ENCODE results near the gene DOCK8. TPM values are rescaled to one million over a fixed set of nuclear protein-coding genes. Genes with fewer than 3 reads are reported as not detected.

The DOCK8 gene
- polyA plus RNA-seq, 1 donor (not counting 4 experiments of a cell fraction or from before 2014, with no cell fraction given), result 1.5 TPM

DNA sequence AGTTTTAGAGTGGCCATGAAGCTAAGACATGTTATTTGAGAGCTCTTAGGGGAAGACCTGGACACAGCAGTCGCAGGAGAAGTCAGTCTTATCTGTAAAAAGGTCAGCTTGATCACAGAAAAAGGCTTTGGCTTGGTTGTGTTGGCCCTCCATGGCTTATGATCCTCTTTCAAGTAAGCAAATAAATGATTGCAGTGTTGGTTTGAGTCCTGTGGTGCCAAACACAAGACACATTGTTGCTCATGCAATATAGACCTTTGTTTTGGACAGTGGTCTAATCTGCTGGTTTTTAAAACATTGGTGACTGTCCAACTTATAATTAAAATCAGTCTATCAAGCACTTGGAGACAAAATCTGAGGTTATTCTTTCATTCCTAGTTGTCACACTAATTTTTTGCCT, 54.0 kb downstream of the DOCK8 start:
- H3K9me3 ChIP-seq (ENCODE audit: control insufficient read depth, low read depth, low read length), result no peaks in the 10 kb centered on the region
- H3K9me1 ChIP-seq (ENCODE audit: control insufficient read depth, extremely low read depth, insufficient read depth, low read length), result no peaks in the 10 kb centered on the region
- no peak overlapping the region for H3K4me2 ChIP-seq (ENCODE audit: control insufficient read depth, extremely low read depth, insufficient read depth, low read depth, low read length)
- no peaks in the 10 kb centered on the region for H3K4me1 ChIP-seq (ENCODE audit: control insufficient read depth, extremely low read depth, insufficient read depth, low read length)
- H3K36me3 ChIP-seq (ENCODE audit: control insufficient read depth in 2 of 2, extremely low read depth in 1 of 2, insufficient read depth in 2 of 2, low read length in 2 of 2), result no peaks in the 10 kb centered on the region
- no peaks in the 10 kb centered on the region for H4K20me1 ChIP-seq (ENCODE audit: control insufficient read depth, extremely low read depth, insufficient read depth, low read length)
- DNase-seq (ENCODE audit: low read depth, low spot score) (no peak), FAIRE-seq (no peak)
- H2AFZ ChIP-seq (ENCODE audit: control insufficient read depth, low read length), result no peak overlapping the region
- H3K79me2 ChIP-seq (ENCODE audit: control insufficient read depth, insufficient read depth, low read length), result no peaks in the 10 kb centered on the region
- TF ChIP-seq CTCF (optimal IDR thresholded peaks at IDR 0.05 in 1 of 3, IDR thresholded peaks at IDR 0.05 in 1 of 3, conservative IDR thresholded peaks at IDR 0.05 in 1 of 3; ENCODE audit: extremely low read depth in 1 of 3, insufficient read depth in 2 of 3, low read length in 3 of 3) (no peak), EZH2 (IDR thresholded peaks at IDR 0.05; ENCODE audit: low read length) (no peak)
- H3K9ac ChIP-seq (ENCODE audit: control insufficient read depth, extremely low read depth, insufficient read depth, low read length), result no peak overlapping the region
- dilution Hi-C loops (cut with MboI; ENCODE audit: extremely low pct_ligation_motif_present, low sequenced_read_pairs), result no loop called here
- H3K4me3 ChIP-seq (ENCODE audit: control insufficient read depth in 2 of 3, extremely low read depth in 1 of 3, insufficient read depth in 2 of 3, low read depth in 1 of 3, low read length in 3 of 3), result no peak overlapping the region
- no peaks in the 10 kb centered on the region for H3K27me3 ChIP-seq (ENCODE audit: control insufficient read depth, extremely low read depth, insufficient read depth, low read length)
- no peak overlapping the region for H3K27ac ChIP-seq (ENCODE audit: control insufficient read depth, insufficient read depth, low read length)

- Histone ChIP-seq H3K4me1 (ENCODE audit: control insufficient read depth, extremely low read depth, insufficient read depth, low read length) (no peaks in the 10 kb centered on the region), H3K4me3 (ENCODE audit: control insufficient read depth in 2 of 3, extremely low read depth in 1 of 3, insufficient read depth in 2 of 3, low read depth in 1 of 3, low read length in 3 of 3) (no peak overlapping the region), H3K9me1 (ENCODE audit: control insufficient read depth, extremely low read depth, insufficient read depth, low read length) (no peaks in the 10 kb centered on the region), H3K9me3 (ENCODE audit: control insufficient read depth, low read depth, low read length) (no peaks in the 10 kb centered on the region), H3K79me2 (ENCODE audit: control insufficient read depth, insufficient read depth, low read length) (no peaks in the 10 kb centered on the region), H3K9ac (ENCODE audit: control insufficient read depth, extremely low read depth, insufficient read depth, low read length) (no peak overlapping the region), H4K20me1 (ENCODE audit: control insufficient read depth, extremely low read depth, insufficient read depth, low read length) (no peaks in the 10 kb centered on the region), H2AFZ (ENCODE audit: control insufficient read depth, low read length) (no peak overlapping the region), H3K27ac (ENCODE audit: control insufficient read depth, insufficient read depth, low read length) (no peak overlapping the region), H3K4me2 (ENCODE audit: control insufficient read depth, extremely low read depth, insufficient read depth, low read depth, low read length) (no peak overlapping the region), H3K27me3 (ENCODE audit: control insufficient read depth, extremely low read depth, insufficient read depth, low read length) (no peaks in the 10 kb centered on the region), H3K36me3 (ENCODE audit: control insufficient read depth in 2 of 2, extremely low read depth in 1 of 2, insufficient read depth in 2 of 2, low read length in 2 of 2) (no peaks in the 10 kb centered on the region)
- DNase-seq (ENCODE audit: low read depth, low spot score), result no peak
- FAIRE-seq, result no peak
- TF ChIP-seq EZH2 (IDR thresholded peaks at IDR 0.05; ENCODE audit: low read length), result no peak
- no peak for TF ChIP-seq CTCF (optimal IDR thresholded peaks at IDR 0.05 in 1 of 3, IDR thresholded peaks at IDR 0.05 in 1 of 3, conservative IDR thresholded peaks at IDR 0.05 in 1 of 3; ENCODE audit: extremely low read depth in 1 of 3, insufficient read depth in 2 of 3, low read length in 3 of 3)
- dilution Hi-C loops (cut with MboI; ENCODE audit: extremely low pct_ligation_motif_present, low sequenced_read_pairs), result no loop called here
Observed at GRCh38 chr9:269081-269711, 54.5 kb downstream of the DOCK8 start.
